Neural progenitor cell (in vitro differentiated cells): ENCODE data around the gene SNAP29. TPM values are rescaled to one million over a fixed set of nuclear protein-coding genes. Genes with fewer than 3 reads are reported as not detected.
"Not testable (repeated sequence)": the region's sequence is repeated elsewhere in the genome, so short reads cannot be mapped to it uniquely, and the experiment has no call there.

ENCODE experiments used
- DNase-seq: peaks from one replicate; pipeline ENCODE4 v3.0.0-alpha.2; 2016; ENCODE audit warnings: low spot score
- H2AFZ ChIP-seq: fragments of 200-600 bp; sonication (generic); replicated peaks from 2 replicates; pipeline ENCODE4 v1.6.1; 2016; ENCODE audit warnings: antibody characterized with exemption
- H3F3A ChIP-seq: fragments of 200-600 bp; sonication (generic); 2 replicates; pipeline ENCODE4 v1.6.1; 2016; ENCODE audit warnings: antibody characterized with exemption, low read depth
- H3K27ac ChIP-seq: fragments of 200-600 bp; sonication (generic); 2 replicates; pipeline ENCODE4 v1.5.1; 2016; ENCODE audit warnings: mild to moderate bottlenecking
- H3K27me3 ChIP-seq: fragments of 200-600 bp; sonication (generic); 2 replicates; pipeline ENCODE4 v1.6.1; 2016; ENCODE audit warnings: mild to moderate bottlenecking, moderate library complexity
- H3K36me3 ChIP-seq: fragments of 200-600 bp; sonication (generic); 2 replicates; pipeline ENCODE4 v1.5.1; 2016
- H3K4me1 ChIP-seq: fragments of 200-600 bp; sonication (generic); 2 replicates; pipeline ENCODE4 v1.6.1; 2016; ENCODE audit warnings: mixed run types
- H3K4me2 ChIP-seq: fragments of 200-600 bp; sonication (generic); 2 replicates; pipeline ENCODE4 v1.6.1; 2016
- H3K4me3 ChIP-seq: fragments of 200-600 bp; sonication (generic); 2 replicates; pipeline ENCODE4 v1.5.1; 2016
- H3K79me2 ChIP-seq: fragments of 200-600 bp; sonication (generic); 2 replicates; pipeline ENCODE4 v1.6.1; 2016; ENCODE audit warnings: low read depth
- H3K9ac ChIP-seq: fragments of 200-600 bp; sonication (generic); 2 replicates; pipeline ENCODE4 v1.6.1; 2016
- H3K9me3 ChIP-seq: fragments of 200-600 bp; sonication (generic); 2 replicates; pipeline ENCODE4 v1.5.1; 2016; ENCODE audit warnings: low read depth
- H4K20me1 ChIP-seq: fragments of 200-600 bp; sonication (generic); 2 replicates; pipeline ENCODE4 v1.6.1; 2016; ENCODE audit warnings: low read depth
- H3K27ac Mint-ChIP-seq: 3 replicates; pipeline ENCODE4 v1.8.0; 2021; ENCODE audit warnings: mixed read lengths
- H3K27me3 Mint-ChIP-seq: 2 replicates; pipeline ENCODE4 v1.8.0; 2022; ENCODE audit warnings: low read depth, mild to moderate bottlenecking, inconsistent platforms, moderate library complexity, mixed read lengths; ENCODE audit not compliant: insufficient read depth
- H3K36me3 Mint-ChIP-seq: 3 replicates; pipeline ENCODE4 v1.8.0; 2021; ENCODE audit warnings: mixed read lengths
- H3K4me1 Mint-ChIP-seq: 3 replicates; pipeline ENCODE4 v1.8.0; 2021; ENCODE audit warnings: mixed read lengths
- H3K4me3 Mint-ChIP-seq: 3 replicates; pipeline ENCODE4 v1.8.0; 2021; ENCODE audit warnings: mild to moderate bottlenecking, moderate library complexity, mixed read lengths
- H3K9me3 Mint-ChIP-seq: 3 replicates; pipeline ENCODE4 v1.8.0; 2020; ENCODE audit warnings: mixed read lengths
- CTCF ChIP-seq: fragments of 200-600 bp; sonication (generic); IDR thresholded peaks from 2 replicates; pipeline ENCODE4 v1.5.1; 2017; ENCODE audit warnings: antibody characterized with exemption, mild to moderate bottlenecking
- EZH2 ChIP-seq: fragments of 200-600 bp; sonication (generic); IDR thresholded peaks from 2 replicates; pipeline ENCODE4 v1.6.1; 2017; ENCODE audit warnings: antibody characterized with exemption, mild to moderate bottlenecking, moderate library complexity
- EZH2phosphoT487 ChIP-seq: fragments of 200-600 bp; sonication (generic); IDR thresholded peaks from 2 replicates; pipeline ENCODE4 v1.6.1; 2017; ENCODE audit warnings: antibody characterized with exemption
- total RNA-seq: library from RNA; depleted of rRNA; stranded (reverse); fragments of >200 nt; gene quantifications from 2 replicates; pipeline ENCODE4 v1.2.3, GENCODE V29; 2015; ENCODE audit warnings: low replicate concordance

The SNAP29 gene
- total RNA-seq, 1 donor from 2014 or later: 5.6 TPM

- H3K36me3 Mint-ChIP-seq: peaks cover 7% of the 10 kb centered on the region
- TF ChIP-seq EZH2phosphoT487 (no peak), CTCF (no peak), EZH2 (no peak)
- H3K4me2 ChIP-seq: no peak overlapping the region
- H3F3A ChIP-seq: no peaks in the 10 kb centered on the region
- no peak overlapping the region for H3K9ac ChIP-seq
- no peaks in the 10 kb centered on the region for H3K9me3 Mint-ChIP-seq
- H3K4me1 ChIP-seq: no peaks in the 10 kb centered on the region
- H3K27ac Mint-ChIP-seq: no peak overlapping the region
- no peak overlapping the region for H3K27ac ChIP-seq
- no peaks in the 10 kb centered on the region for H4K20me1 ChIP-seq
- peaks cover 8% of the 10 kb centered on the region for H3K27me3 Mint-ChIP-seq
- no peaks in the 10 kb centered on the region for H3K9me3 ChIP-seq
- H3K79me2 ChIP-seq: no peaks in the 10 kb centered on the region
- H3K4me3 ChIP-seq: no peak overlapping the region
- no peak for DNase-seq
- H3K4me1 Mint-ChIP-seq: peaks cover 4% of the 10 kb centered on the region
- H3K36me3 ChIP-seq: no peaks in the 10 kb centered on the region
- H3K27me3 ChIP-seq: no peaks in the 10 kb centered on the region
- no peak overlapping the region for H3K4me3 Mint-ChIP-seq
- no peak overlapping the region for H2AFZ ChIP-seq
Observed at GRCh38 chr22:20889025-20889704, 30.4 kb downstream of the SNAP29 start.

- peaks cover 6% of the 10 kb centered on the region for H3K27me3 Mint-ChIP-seq
- H3K9ac ChIP-seq: peak overlapping the region; percentile 20
- DNase-seq: no peak
- H3F3A ChIP-seq: no peaks in the 10 kb centered on the region
- H3K4me1 ChIP-seq: no peaks in the 10 kb centered on the region
- H3K36me3 Mint-ChIP-seq: peaks cover 7% of the 10 kb centered on the region
- H3K4me3 ChIP-seq: no peak overlapping the region
- H3K9me3 ChIP-seq: no peaks in the 10 kb centered on the region
- H4K20me1 ChIP-seq: no peaks in the 10 kb centered on the region
- no peaks in the 10 kb centered on the region for H3K27me3 ChIP-seq
- H3K36me3 ChIP-seq: no peaks in the 10 kb centered on the region
- no peak overlapping the region for H3K4me3 Mint-ChIP-seq
- peaks cover 4% of the 10 kb centered on the region for H3K4me1 Mint-ChIP-seq
- H3K79me2 ChIP-seq: no peaks in the 10 kb centered on the region
- H3K27ac ChIP-seq: no peak overlapping the region
- TF ChIP-seq EZH2 (no peak), CTCF (no peak), EZH2phosphoT487 (no peak)
- no peaks in the 10 kb centered on the region for H3K9me3 Mint-ChIP-seq
- no peak overlapping the region for H3K4me2 ChIP-seq
- no peak overlapping the region for H2AFZ ChIP-seq
- no peak overlapping the region for H3K27ac Mint-ChIP-seq
Observed at GRCh38 chr22:20889904-20890540, 31.2 kb downstream of the SNAP29 start.

- Histone ChIP-seq H3K9me3 (no peaks in the 10 kb centered on the region), H3F3A (no peaks in the 10 kb centered on the region), H3K4me3 (no peak overlapping the region), H3K79me2 (no peaks in the 10 kb centered on the region), H4K20me1 (no peaks in the 10 kb centered on the region), H3K4me1 (no peaks in the 10 kb centered on the region), H2AFZ (no peak overlapping the region), H3K36me3 (no peaks in the 10 kb centered on the region), H3K27ac (no peak overlapping the region), H3K4me2 (no peak overlapping the region), H3K27me3 (no peaks in the 10 kb centered on the region), H3K9ac (no peak overlapping the region)
- TF ChIP-seq CTCF (no peak), EZH2phosphoT487 (no peak), EZH2 (no peak)
- DNase-seq: no peak
- Mint-ChIP-seq H3K27me3 (peaks cover 6% of the 10 kb centered on the region), H3K4me1 (no peaks in the 10 kb centered on the region), H3K27ac (no peak overlapping the region), H3K4me3 (no peak overlapping the region), H3K36me3 (peaks cover 7% of the 10 kb centered on the region), H3K9me3 (no peaks in the 10 kb centered on the region)
Observed at GRCh38 chr22:20890975-20891374, 32.2 kb downstream of the SNAP29 start.

- H2AFZ ChIP-seq, H3K27ac Mint-ChIP-seq, H4K20me1 ChIP-seq, H3F3A ChIP-seq, H3K4me1 Mint-ChIP-seq, H3K4me3 ChIP-seq, H3K4me1 ChIP-seq, H3K27me3 Mint-ChIP-seq, H3K4me3 Mint-ChIP-seq, H3K36me3 Mint-ChIP-seq, H3K79me2 ChIP-seq, H3K27ac ChIP-seq, H3K36me3 ChIP-seq, H3K27me3 ChIP-seq, H3K4me2 ChIP-seq, H3K9me3 ChIP-seq, H3K9ac ChIP-seq, DNase-seq, H3K9me3 Mint-ChIP-seq: not testable (repeated sequence)
Observed at GRCh38 chr22:20897737-20898136, 38.9 kb downstream of the SNAP29 start.
